Measurements from ENCODE around the gene LAMA2.

The LAMA2 gene

GRCh38 chr6:129498541-129498940 lies 615.6 kb downstream of the LAMA2 start:
- DNase-seq = no peak
- in situ Hi-C loops (cut with HindIII; ENCODE audit: low pct_ligation_motif_present, low pct_unique_long_range_greater_than_20kb, low sequenced_read_pairs) = no loop called here

DNA sequence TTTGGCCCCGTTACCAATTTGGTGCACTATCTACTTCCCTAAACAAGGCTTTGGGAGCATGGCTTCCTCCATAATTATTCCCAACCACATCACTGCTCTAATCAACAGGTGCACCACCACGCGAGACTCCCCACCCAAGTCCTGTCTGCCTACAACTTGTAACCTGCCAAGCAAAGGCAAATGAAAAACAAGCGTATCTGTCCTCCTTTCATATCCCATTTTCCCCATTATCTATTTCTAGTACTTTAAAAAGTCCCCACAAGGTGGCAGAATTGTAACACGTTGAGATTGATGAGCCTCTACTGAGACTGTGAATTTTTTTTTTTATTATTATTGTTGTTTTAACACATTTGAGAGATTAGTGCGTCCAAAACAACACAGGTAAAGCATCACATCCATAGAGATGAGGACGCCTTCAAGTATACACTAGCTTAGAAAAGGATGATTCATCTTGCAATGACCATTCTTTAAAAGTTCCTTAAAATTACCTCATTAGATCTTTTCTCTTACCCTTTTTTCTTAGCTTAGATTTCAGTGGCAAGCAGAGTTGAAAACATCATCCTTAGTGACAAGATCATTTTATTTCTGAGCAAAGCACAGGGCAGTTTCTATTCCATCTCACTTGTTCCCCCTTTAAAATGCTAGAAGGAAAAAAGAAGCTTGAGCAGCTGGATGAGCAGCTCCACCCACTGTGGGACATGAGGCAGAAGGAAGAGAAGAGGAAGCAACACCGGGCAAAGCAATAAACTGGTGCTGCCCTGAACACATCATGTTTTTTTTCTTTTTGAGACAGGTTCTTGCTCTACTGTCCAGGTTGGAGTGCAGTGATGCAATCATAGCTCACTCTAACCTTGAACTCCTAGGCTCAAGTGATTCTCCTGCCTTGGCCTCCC lies 616.3 kb downstream of the LAMA2 start:
- in situ Hi-C loops (cut with HindIII; ENCODE audit: low pct_ligation_motif_present, low pct_unique_long_range_greater_than_20kb, low sequenced_read_pairs) = no loop called here
- peak; percentile 74 for DNase-seq

DNA sequence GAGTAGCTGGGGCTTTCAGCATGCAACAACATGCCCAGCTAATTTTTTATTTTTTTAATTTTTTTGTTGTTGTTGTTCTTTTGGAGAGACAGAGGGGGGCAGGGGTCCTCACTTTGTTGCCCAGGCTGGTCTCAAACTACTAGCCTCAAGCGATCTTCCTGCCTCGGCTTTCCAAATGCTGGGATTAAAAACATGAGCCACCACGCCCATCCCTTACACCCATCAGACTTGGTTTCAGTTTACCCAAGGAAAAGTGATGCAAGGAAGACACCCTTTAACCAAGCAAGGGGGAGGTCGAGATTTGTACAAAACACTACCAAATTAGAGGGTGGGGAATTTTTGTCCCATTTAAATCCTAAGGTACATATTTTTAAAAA lies 616.9 kb downstream of the LAMA2 start:
- no peak for DNase-seq
- in situ Hi-C loops (cut with HindIII; ENCODE audit: low pct_ligation_motif_present, low pct_unique_long_range_greater_than_20kb, low sequenced_read_pairs) = no loop called here

DNA sequence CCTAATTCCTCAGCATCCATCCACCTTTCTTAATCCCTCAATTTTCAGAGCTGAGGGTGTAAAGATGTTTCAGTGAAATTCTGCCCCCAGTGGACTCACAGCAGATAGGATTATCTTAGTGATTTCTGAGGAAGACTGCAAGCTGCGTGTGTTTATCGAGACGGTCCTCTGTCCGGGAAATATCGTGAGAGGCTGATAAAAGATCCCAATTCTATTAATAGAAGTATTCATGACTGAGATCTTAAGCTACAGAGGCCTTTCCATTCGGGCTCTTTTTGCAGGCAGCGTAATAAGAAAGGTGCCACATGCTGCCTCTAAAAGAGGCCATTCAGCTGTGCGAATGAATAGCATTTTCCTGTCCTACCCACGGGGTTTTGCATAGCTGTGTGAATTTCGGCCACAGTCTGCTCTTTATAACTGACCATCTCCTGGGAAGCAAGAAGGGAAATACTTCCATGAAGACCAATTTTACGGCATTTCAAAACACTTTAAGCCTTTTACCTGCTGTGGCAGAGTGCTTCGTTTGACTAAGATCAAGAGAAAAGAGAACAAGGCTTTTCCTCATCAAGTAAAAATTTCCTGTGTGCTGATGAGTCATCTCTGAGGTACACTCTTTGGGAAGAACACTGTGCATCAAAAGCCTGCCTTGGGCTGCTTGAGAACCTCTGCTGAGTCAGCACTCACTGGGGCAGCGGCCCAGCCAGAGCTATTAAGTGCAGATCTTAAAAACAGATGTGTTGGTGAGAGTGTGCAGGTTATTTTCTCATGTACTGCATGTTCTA lies 618.2 kb downstream of the LAMA2 start:
- in situ Hi-C loops (cut with HindIII; ENCODE audit: low pct_ligation_motif_present, low pct_unique_long_range_greater_than_20kb, low sequenced_read_pairs) = no loop called here
- peak; percentile 80 for DNase-seq

- DNase-seq = no peak
- in situ Hi-C loops (cut with HindIII; ENCODE audit: low pct_ligation_motif_present, low pct_unique_long_range_greater_than_20kb, low sequenced_read_pairs) = no loop called here
These were observed 619.1 kb downstream of the LAMA2 start for GRCh38 chr6:129501740-129502660.

DNA sequence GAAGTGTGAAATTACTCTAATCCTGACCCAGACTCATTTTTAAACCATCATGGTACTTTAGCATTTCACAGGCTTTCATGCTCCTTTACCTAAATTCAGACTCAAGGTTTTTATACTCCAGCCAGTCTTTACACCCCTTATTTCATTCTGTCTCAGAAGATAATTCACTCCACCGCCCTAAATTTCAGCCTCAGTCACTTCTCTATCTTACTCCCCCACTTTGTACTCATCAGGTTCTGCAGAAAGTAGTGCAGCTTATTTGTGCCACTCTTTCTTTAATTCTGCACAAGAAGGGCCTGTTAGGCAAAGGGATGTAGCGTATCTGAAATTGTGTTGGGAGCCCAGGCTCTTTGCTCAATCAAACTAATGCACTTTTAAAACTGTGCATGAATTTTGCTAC lies 621.5 kb downstream of the LAMA2 start:
- DNase-seq = no peak
- in situ Hi-C loops (cut with HindIII; ENCODE audit: low pct_ligation_motif_present, low pct_unique_long_range_greater_than_20kb, low sequenced_read_pairs) = no loop called here

GRCh38 chr6:129507059-129507807 lies 624.3 kb downstream of the LAMA2 start:
- in situ Hi-C loops (cut with HindIII; ENCODE audit: low pct_ligation_motif_present, low pct_unique_long_range_greater_than_20kb, low sequenced_read_pairs) = no loop called here
- DNase-seq = no peak

DNA sequence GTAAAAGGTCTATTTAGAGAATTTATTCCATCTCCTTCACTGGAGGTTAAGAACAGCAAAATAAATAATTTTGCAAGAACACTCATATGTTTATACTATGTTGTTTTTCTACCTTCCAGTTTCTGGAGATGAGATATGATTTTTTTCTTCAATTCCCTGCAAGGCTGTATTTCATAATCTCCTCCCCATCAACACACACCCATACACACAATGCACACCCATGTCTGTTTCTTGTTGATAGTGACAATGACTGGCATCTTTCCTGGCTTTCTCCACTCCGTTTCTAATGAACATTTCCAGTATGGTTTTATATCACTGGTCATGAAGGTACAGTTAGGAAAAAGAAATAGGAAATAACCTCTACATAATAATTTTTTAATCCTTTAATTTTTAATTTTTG lies 624.9 kb downstream of the LAMA2 start:
- in situ Hi-C loops (cut with HindIII; ENCODE audit: low pct_ligation_motif_present, low pct_unique_long_range_greater_than_20kb, low sequenced_read_pairs) = no loop called here
- no peak for DNase-seq

DNA sequence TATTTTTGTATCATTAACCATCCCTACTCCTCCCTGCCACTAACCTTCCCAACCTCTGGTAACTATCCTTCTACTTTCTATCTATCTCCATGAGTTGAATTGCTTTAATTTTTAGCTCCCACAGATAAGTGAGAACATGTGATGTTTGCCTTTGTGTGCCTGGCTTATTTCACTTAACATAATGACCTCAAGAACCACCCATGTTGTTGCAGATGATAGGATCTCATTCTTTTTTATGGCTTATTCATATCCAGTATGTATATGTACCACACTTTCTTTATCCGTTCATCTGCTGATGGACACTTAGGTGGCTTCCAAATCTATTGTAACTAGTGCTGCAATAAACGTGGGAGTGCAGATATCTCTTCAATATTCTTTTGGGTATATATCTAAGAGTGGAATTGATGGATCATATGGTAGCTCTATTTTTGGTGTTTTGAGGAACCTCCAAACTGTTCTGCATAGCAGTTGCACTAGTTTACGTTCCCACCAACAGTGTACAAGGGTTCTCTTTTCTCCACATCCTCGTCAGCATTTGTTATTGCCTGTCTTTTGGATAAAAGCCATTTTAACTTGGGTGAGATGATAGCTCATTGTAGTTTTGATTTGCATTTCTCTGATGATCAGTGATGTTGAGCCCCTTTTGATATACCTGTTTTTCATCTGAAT lies 625.7 kb downstream of the LAMA2 start:
- in situ Hi-C loops (cut with HindIII; ENCODE audit: low pct_ligation_motif_present, low pct_unique_long_range_greater_than_20kb, low sequenced_read_pairs) = no loop called here
- no peak for DNase-seq

- in situ Hi-C loops (cut with HindIII; ENCODE audit: low pct_ligation_motif_present, low pct_unique_long_range_greater_than_20kb, low sequenced_read_pairs) = no loop called here
- no peak for DNase-seq
These were observed 628.0 kb downstream of the LAMA2 start for GRCh38 chr6:129510950-129511349.

DNA sequence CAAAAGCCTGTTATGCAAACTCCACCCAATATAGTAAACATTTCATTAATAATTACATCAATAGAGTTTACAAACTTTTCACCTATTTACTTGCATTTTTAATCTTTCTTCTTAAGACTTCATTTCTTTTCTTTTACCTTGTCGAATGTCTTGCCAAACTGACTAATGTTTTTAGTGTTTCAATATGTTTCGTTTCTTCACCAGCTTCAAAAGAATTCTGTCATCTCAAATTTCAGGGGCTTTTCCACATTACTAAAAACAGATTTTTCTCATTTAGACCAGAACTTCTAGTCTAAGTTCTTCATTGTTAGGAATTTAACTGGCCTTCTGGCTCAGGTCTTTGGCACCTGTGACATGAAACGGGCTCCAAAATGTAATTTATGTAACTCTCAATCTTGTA lies 630.5 kb downstream of the LAMA2 start:
- in situ Hi-C loops (cut with HindIII; ENCODE audit: low pct_ligation_motif_present, low pct_unique_long_range_greater_than_20kb, low sequenced_read_pairs) = no loop called here
- DNase-seq = no peak

GRCh38 chr6:129515004-129515403 lies 632.1 kb downstream of the LAMA2 start:
- in situ Hi-C loops (cut with HindIII; ENCODE audit: low pct_ligation_motif_present, low pct_unique_long_range_greater_than_20kb, low sequenced_read_pairs) = no loop called here
- no peak for DNase-seq

- in situ Hi-C loops (cut with HindIII; ENCODE audit: low pct_ligation_motif_present, low pct_unique_long_range_greater_than_20kb, low sequenced_read_pairs) = no loop called here
These were observed 633.1 kb downstream of the LAMA2 start for GRCh38 chr6:129516005-129516404.

DNA sequence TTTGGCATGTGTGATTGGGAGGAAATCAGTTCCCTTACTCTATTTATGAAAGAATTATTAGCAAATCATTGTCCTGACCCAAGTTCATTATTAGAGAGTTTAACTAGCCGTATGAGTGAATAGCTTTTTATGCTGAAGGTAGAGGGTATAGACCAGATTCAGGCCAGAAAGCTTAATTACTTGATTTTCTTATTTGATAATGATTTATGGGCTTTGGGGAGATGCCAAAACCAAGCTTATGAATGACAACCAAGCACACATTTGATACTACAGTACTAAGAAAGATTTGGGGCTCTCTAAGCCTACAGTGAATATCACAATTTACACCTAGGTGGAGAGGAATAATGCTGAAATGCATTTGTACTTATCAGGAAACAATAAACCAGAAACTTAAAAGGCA lies 633.8 kb downstream of the LAMA2 start:
- no peak for DNase-seq
- in situ Hi-C loops (cut with HindIII; ENCODE audit: low pct_ligation_motif_present, low pct_unique_long_range_greater_than_20kb, low sequenced_read_pairs) = no loop called here

More at GRCh38 chr6:129516005-129516404, 633.1 kb downstream of the LAMA2 start:
- no peak for DNase-seq

DNA sequence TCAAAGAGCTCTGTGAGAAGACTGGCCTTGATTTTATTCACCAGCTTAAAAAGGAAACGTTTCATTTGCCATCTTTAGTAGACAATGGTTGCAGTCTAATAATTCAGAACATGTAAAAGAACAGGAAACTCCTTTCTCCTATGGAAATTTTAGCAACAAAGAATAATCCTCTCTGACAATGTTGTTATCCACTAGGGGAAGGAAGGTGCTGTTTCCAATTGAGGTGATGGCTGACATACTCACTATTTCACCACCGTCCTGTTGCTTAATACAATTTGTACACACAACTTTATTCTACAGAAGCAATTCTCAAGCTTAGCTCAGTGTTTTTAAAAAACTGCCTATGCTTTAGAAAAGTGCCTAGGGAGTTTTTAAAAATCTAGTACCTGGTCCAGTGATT lies 634.4 kb downstream of the LAMA2 start:
- no peak for DNase-seq
- in situ Hi-C loops (cut with HindIII; ENCODE audit: low pct_ligation_motif_present, low pct_unique_long_range_greater_than_20kb, low sequenced_read_pairs) = no loop called here

GRCh38 chr6:129519750-129520149 lies 636.8 kb downstream of the LAMA2 start:
- DNase-seq = no peak
- in situ Hi-C loops (cut with HindIII; ENCODE audit: low pct_ligation_motif_present, low pct_unique_long_range_greater_than_20kb, low sequenced_read_pairs) = no loop called here

DNA sequence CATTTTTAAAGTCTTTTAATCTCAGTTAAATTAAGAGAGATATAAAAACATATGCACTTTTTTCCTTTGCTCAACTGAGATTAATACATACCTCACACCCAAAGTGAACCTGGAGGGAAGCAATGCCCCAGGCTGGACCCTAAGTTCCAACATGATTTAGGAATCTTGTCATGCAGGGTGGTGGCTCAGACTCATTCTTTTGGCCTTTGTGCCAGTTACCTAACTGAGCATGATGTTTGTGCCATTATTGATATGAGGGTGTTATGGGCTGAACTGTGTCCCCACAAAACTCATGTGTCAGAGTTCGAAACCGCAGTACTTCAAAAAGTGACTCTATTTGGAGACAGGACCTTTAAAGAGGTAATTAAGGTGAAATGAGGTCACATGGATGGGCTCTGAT lies 639.0 kb downstream of the LAMA2 start:
- DNase-seq = no peak
- in situ Hi-C loops (cut with HindIII; ENCODE audit: low pct_ligation_motif_present, low pct_unique_long_range_greater_than_20kb, low sequenced_read_pairs) = no loop called here

GRCh38 chr6:129523816-129524215 lies 640.9 kb downstream of the LAMA2 start:
- in situ Hi-C loops (cut with HindIII; ENCODE audit: low pct_ligation_motif_present, low pct_unique_long_range_greater_than_20kb, low sequenced_read_pairs) = no loop called here
- DNase-seq = no peak
